Astrocyte (in vitro differentiated cells and primary cell): ENCODE results near the gene SH2D4B. TPM values are rescaled to one million over a fixed set of nuclear protein-coding genes. Genes with fewer than 3 reads are reported as not detected.

Source experiments
- DNase-seq: peaks from one replicate; pipeline ENCODE4 v3.0.0-alpha.2; 2010; ENCODE audit warnings: low read depth
- FAIRE-seq: peaks from 2 replicates; lab custom pipeline; 2011; peaks lifted over from hg19 to GRCh38; lab: Jason Lieb, UNC
- H2AFZ ChIP-seq: 2 replicates; pipeline ENCODE4 v1.6.0; 2012; ENCODE audit warnings: low read depth, low read length, inconsistent platforms
- H3K27ac ChIP-seq: 2 replicates; pipeline ENCODE4 v1.5.1; 2011; ENCODE audit warnings: low read depth, low read length, inconsistent platforms
- H3K27me3 ChIP-seq: 2 replicates; pipeline ENCODE4 v1.6.0; 2011; ENCODE audit warnings: low read length, inconsistent platforms; ENCODE audit not compliant: insufficient read depth
- H3K36me3 ChIP-seq: 2 replicates; pipeline ENCODE4 v1.5.1; 2011; ENCODE audit warnings: low read length, inconsistent platforms; ENCODE audit not compliant: insufficient read depth
- H3K4me1 ChIP-seq: 2 replicates; pipeline ENCODE4 v1.5.1; 2011; ENCODE audit warnings: low read length, inconsistent platforms; ENCODE audit not compliant: insufficient read depth
- H3K4me2 ChIP-seq: 2 replicates; pipeline ENCODE4 v1.6.0; 2012; ENCODE audit warnings: low read length, inconsistent platforms
- H3K4me3 ChIP-seq: 2 replicates; pipeline ENCODE4 v1.5.1; 2011; ENCODE audit warnings: low read depth, mild to moderate bottlenecking, low read length, inconsistent platforms; ENCODE audit not compliant: insufficient read depth
- H3K79me2 ChIP-seq: 2 replicates; pipeline ENCODE4 v1.6.0; 2012; ENCODE audit warnings: mild to moderate bottlenecking, low read length, inconsistent platforms; ENCODE audit not compliant: insufficient read depth
- H3K9ac ChIP-seq: 2 replicates; pipeline ENCODE4 v1.6.0; 2012; ENCODE audit warnings: mild to moderate bottlenecking, low read length, inconsistent platforms
- H3K9me3 ChIP-seq: 2 replicates; pipeline ENCODE4 v1.5.1; 2012; ENCODE audit warnings: low read depth, mild to moderate bottlenecking, low read length, inconsistent platforms; ENCODE audit not compliant: insufficient read depth
- H4K20me1 ChIP-seq: 2 replicates; pipeline ENCODE4 v1.6.0; 2012; ENCODE audit warnings: low read length, inconsistent platforms; ENCODE audit not compliant: insufficient read depth
- H3K27ac Mint-ChIP-seq: one replicate; pipeline ENCODE4 v1.8.0; 2021; ENCODE audit warnings: mild to moderate bottlenecking, mixed read lengths; ENCODE audit not compliant: unreplicated experiment
- H3K27me3 Mint-ChIP-seq: one replicate; pipeline ENCODE4 v1.8.0; 2021; ENCODE audit warnings: low read depth, mixed read lengths; ENCODE audit not compliant: unreplicated experiment
- H3K36me3 Mint-ChIP-seq: one replicate; pipeline ENCODE4 v1.8.0; 2021; ENCODE audit warnings: low read depth, mixed read lengths; ENCODE audit not compliant: unreplicated experiment
- H3K4me1 Mint-ChIP-seq: one replicate; pipeline ENCODE4 v1.8.0; 2021; ENCODE audit warnings: low read depth, mixed read lengths; ENCODE audit not compliant: unreplicated experiment
- H3K4me3 Mint-ChIP-seq: one replicate; pipeline ENCODE4 v1.8.0; 2021; ENCODE audit warnings: mild to moderate bottlenecking, moderate library complexity, mixed read lengths; ENCODE audit not compliant: unreplicated experiment
- H3K9me3 Mint-ChIP-seq: one replicate; pipeline ENCODE4 v1.8.0; 2021; ENCODE audit warnings: mild to moderate bottlenecking, mixed read lengths; ENCODE audit not compliant: unreplicated experiment
- EZH2 ChIP-seq: IDR thresholded peaks from 2 replicates; pipeline ENCODE4 v1.6.1; 2012; ENCODE audit warnings: mild to moderate bottlenecking, low read length, inconsistent platforms; ENCODE audit not compliant: insufficient read depth
- total RNA-seq: library from RNA; stranded (reverse); gene quantifications from 2 replicates; pipeline ENCODE4 v1.2.1, GENCODE V29; 2021
- TF ChIP-seq, protein P1 (sequence below): IDR thresholded peaks from 2 replicates; pipeline ENCODE4 v1.5.1; 2011; ENCODE audit warnings: low read depth, mild to moderate bottlenecking, inconsistent platforms, low read length, moderate library complexity; ENCODE audit not compliant: insufficient read depth

The SH2D4B gene
- total RNA-seq, 1 donor from 2014 or later = 0.07 TPM

DNA sequence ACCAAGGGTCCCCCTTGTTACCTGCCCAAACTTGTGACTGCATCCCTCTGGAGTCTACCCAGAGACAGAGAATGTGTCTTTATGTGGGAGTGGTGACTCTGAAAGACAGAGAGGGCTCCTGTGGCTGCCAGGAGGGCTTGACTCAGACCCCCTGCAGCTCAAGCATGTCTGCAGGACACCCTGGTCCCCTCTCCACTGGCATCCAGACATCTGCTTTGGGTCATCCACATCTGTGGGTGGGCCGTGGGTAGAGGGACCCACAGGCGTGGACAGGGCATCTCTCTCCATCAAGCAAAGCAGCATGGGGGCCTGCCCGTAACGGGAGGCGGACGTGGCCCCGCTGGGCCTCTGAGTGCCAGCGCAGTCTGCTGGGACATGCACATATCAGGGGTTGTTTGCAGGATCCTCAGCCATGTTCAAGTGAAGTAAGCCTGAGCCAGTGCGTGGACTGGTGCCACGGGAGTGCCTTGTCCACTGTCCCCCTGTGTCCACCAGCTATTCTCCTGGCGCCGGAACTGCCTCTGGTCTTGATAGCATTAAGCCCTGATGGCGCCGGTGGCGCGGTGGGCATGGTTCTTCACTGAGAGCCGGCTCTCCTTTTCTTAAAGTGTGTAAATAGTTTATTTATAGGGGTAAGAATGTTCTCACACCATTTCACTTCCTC lies 19.4 kb upstream of the SH2D4B start:
- Mint-ChIP-seq H3K27ac (no peak overlapping the region), H3K9me3 (no peaks in the 10 kb centered on the region), H3K4me1 (no peaks in the 10 kb centered on the region), H3K27me3 (no peaks in the 10 kb centered on the region), H3K36me3 (peaks cover 23% of the 10 kb centered on the region), H3K4me3 (no peak overlapping the region)
- no peak overlapping the region for H3K9ac ChIP-seq
- H3K36me3 ChIP-seq = peaks cover 45% of the 10 kb centered on the region
- H3K9me3 ChIP-seq = no peaks in the 10 kb centered on the region
- no peak for TF ChIP-seq EZH2
- TF ChIP-seq, protein P1, sequence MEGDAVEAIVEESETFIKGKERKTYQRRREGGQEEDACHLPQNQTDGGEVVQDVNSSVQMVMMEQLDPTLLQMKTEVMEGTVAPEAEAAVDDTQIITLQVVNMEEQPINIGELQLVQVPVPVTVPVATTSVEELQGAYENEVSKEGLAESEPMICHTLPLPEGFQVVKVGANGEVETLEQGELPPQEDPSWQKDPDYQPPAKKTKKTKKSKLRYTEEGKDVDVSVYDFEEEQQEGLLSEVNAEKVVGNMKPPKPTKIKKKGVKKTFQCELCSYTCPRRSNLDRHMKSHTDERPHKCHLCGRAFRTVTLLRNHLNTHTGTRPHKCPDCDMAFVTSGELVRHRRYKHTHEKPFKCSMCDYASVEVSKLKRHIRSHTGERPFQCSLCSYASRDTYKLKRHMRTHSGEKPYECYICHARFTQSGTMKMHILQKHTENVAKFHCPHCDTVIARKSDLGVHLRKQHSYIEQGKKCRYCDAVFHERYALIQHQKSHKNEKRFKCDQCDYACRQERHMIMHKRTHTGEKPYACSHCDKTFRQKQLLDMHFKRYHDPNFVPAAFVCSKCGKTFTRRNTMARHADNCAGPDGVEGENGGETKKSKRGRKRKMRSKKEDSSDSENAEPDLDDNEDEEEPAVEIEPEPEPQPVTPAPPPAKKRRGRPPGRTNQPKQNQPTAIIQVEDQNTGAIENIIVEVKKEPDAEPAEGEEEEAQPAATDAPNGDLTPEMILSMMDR = no peak
- FAIRE-seq = no peak
- peaks cover 9% of the 10 kb centered on the region for H4K20me1 ChIP-seq
- no peak overlapping the region for H3K4me2 ChIP-seq
- H3K4me1 ChIP-seq = peaks cover 10% of the 10 kb centered on the region
- DNase-seq = no peak
- no peak overlapping the region for H2AFZ ChIP-seq
- no peaks in the 10 kb centered on the region for H3K79me2 ChIP-seq
- H3K27ac ChIP-seq = no peak overlapping the region
- H3K4me3 ChIP-seq = no peak overlapping the region
- no peaks in the 10 kb centered on the region for H3K27me3 ChIP-seq

DNA sequence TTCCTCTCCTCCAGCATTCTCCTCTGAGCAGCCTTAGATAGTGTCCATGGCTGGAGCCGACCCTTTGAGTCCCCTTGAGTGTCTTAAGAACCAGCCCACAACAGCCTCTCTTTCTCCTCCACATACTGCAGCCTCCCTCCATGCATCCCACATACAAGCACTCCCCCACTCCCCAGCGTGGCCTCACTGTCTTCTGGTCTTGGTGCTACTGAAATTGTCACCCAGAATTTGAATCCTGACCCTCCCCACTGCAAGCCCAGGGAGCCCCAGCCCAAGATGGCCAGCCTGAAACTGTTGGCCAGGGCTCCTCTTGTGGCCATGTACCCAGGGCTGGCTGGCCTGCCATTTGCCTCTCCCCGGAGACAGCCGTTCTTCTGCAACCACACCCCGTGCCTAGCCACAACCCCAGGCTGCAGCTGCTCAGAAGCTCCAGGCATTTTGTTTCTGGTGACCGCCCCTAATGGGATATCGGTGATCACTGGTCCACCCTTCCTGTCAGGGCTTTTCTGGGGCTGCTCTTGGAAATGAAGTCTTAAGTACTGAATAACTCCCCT lies 18.8 kb upstream of the SH2D4B start:
- Histone ChIP-seq H3K79me2 (no peaks in the 10 kb centered on the region), H3K9me3 (no peaks in the 10 kb centered on the region), H3K36me3 (peaks cover 39% of the 10 kb centered on the region), H3K9ac (no peak overlapping the region), H3K4me1 (peaks cover 10% of the 10 kb centered on the region), H4K20me1 (peaks cover 9% of the 10 kb centered on the region), H3K27ac (no peak overlapping the region), H3K4me2 (no peak overlapping the region), H2AFZ (no peak overlapping the region), H3K4me3 (no peak overlapping the region), H3K27me3 (no peaks in the 10 kb centered on the region)
- FAIRE-seq (no peak), DNase-seq (no peak)
- Mint-ChIP-seq H3K9me3 (no peaks in the 10 kb centered on the region), H3K36me3 (peaks cover 23% of the 10 kb centered on the region), H3K4me3 (no peak overlapping the region), H3K4me1 (peaks cover 5% of the 10 kb centered on the region), H3K27ac (no peak overlapping the region), H3K27me3 (no peaks in the 10 kb centered on the region)
- no peak for TF ChIP-seq EZH2
- TF ChIP-seq, protein P1 = no peak
